AG09309 (cell line): ENCODE measurements around the gene GRID2IP.
"Not testable (repeated sequence)": the region's sequence is repeated elsewhere in the genome, so short reads cannot be mapped to it uniquely, and the experiment has no call there.

Experiments used
- DNase-seq: peaks from one replicate; pipeline ENCODE4 v3.0.0-alpha.2; 2010; ENCODE audit warnings: low read depth
- H3K4me3 ChIP-seq: 2 replicates; pipeline ENCODE4 v1.5.1; 2011; ENCODE audit warnings: mild to moderate bottlenecking, low read depth, low read length, moderate library complexity; ENCODE audit not compliant: control insufficient read depth
- CTCF ChIP-seq: IDR thresholded peaks from 2 replicates; pipeline ENCODE4 v1.5.1; 2011; ENCODE audit warnings: mild to moderate bottlenecking, low read depth, low read length, inconsistent platforms; ENCODE audit not compliant: insufficient read depth, control insufficient read depth; ENCODE audit errors: missing control alignments

GRID2IP gene

GRCh38 chr7:6579446-6579845 lies 28.2 kb upstream of the GRID2IP start:
- no peak overlapping the region for H3K4me3 ChIP-seq
- DNase-seq, result no peak
- peak; percentile 25 for TF ChIP-seq CTCF

GRCh38 chr7:6578114-6579084 lies 27.1 kb upstream of the GRID2IP start:
- no peak for TF ChIP-seq CTCF
- no peak for DNase-seq
- H3K4me3 ChIP-seq, result peak overlapping the region; percentile 83

- TF ChIP-seq CTCF, result no peak
- no peak for DNase-seq
- H3K4me3 ChIP-seq, result peak within 1 kb of the TSS; percentile 83
These were observed 26.3 kb upstream of the GRID2IP start, which contains the start of gene ZDHHC4 for GRCh38 chr7:6577369-6578113. TSS of gene ZDHHC4 (plus strand) at chr7:6577454. CDS start at chr7:6580562, 3,108 bp downstream.

- DNase-seq, result not testable (repeated sequence)
- H3K4me3 ChIP-seq, result peak overlapping the region; percentile 83
These were observed 25.7 kb upstream of the GRID2IP start for GRCh38 chr7:6576867-6577368.

- no peak for TF ChIP-seq CTCF
- DNase-seq, result no peak
- peak overlapping the region; percentile 45 for H3K4me3 ChIP-seq
These were observed 25.0 kb upstream of the GRID2IP start for GRCh38 chr7:6576024-6576866.

- TF ChIP-seq CTCF, result no peak
- DNase-seq, result no peak
- no peak overlapping the region for H3K4me3 ChIP-seq
These were observed 24.2 kb upstream of the GRID2IP start for GRCh38 chr7:6575281-6576023.
